ENCODE results near the gene UROC1.

The UROC1 gene

GRCh38 chr3:126440709-126440995 is 76.9 kb downstream of the UROC1 start:
- no peak for DNase-seq (ENCODE audit: low spot score)

- no peak for DNase-seq (ENCODE audit: low spot score)
Measured at GRCh38 chr3:126439968-126440708, 77.4 kb downstream of the UROC1 start.

- DNase-seq (ENCODE audit: low spot score) = no peak
Measured at GRCh38 chr3:126439346-126439967, 78.1 kb downstream of the UROC1 start.

- no peak for DNase-seq (ENCODE audit: low spot score)
Measured at GRCh38 chr3:126438746-126439145, 78.8 kb downstream of the UROC1 start.

GRCh38 chr3:126438186-126438585 is 79.4 kb downstream of the UROC1 start:
- no peak for DNase-seq (ENCODE audit: low spot score)

GRCh38 chr3:126436826-126437717 is 80.5 kb downstream of the UROC1 start:
- no peak for DNase-seq (ENCODE audit: low spot score)

- DNase-seq (ENCODE audit: low spot score) = no peak
Measured at GRCh38 chr3:126435456-126436315, 81.9 kb downstream of the UROC1 start.

- DNase-seq (ENCODE audit: low spot score) = no peak
Measured at GRCh38 chr3:126434931-126435411, 82.6 kb downstream of the UROC1 start.

GRCh38 chr3:126434264-126434590 is 83.3 kb downstream of the UROC1 start:
- no peak for DNase-seq (ENCODE audit: low spot score)

- no peak for DNase-seq (ENCODE audit: low spot score)
Measured at GRCh38 chr3:126433496-126434263, 83.9 kb downstream of the UROC1 start.

GRCh38 chr3:126433105-126433430 is 84.5 kb downstream of the UROC1 start:
- DNase-seq (ENCODE audit: low spot score) = no peak

GRCh38 chr3:126432361-126433104 is 85.0 kb downstream of the UROC1 start:
- DNase-seq (ENCODE audit: low spot score) = no peak

Measured in hematopoietic multipotent progenitor cell treated with erythropoietin and hydrocortisone succinate and interleukin-3 and kit ligand, for 15 days (in vitro differentiated cells).